Endometrial microvascular endothelial cells (primary cell): ENCODE data around the gene NTMT2. TPM values are rescaled to one million over a fixed set of nuclear protein-coding genes. Genes with fewer than 3 reads are reported as not detected.

Experiments
- in situ Hi-C: cut with HindIII; loops from 2 replicates; pipeline ENCODE4 v1.10.0; 2017; ENCODE audit warnings: low sequenced_read_pairs, low pct_unique_long_range_greater_than_20kb; ENCODE audit errors: inconsistent ontology term
- total RNA-seq: library from RNA; depleted of rRNA; stranded (reverse); fragments of >200 nt; gene quantifications from one replicate; pipeline ENCODE4 v1.2.3, GENCODE V29; 2015; ENCODE audit errors: inconsistent ontology term

Gene NTMT2
- total RNA-seq, 1 donor from 2014 or later: not detected

- in situ Hi-C loops: no loop called here
These were observed 54.4 kb downstream of the NTMT2 start for GRCh38 chr1:170200161-170200560.

- in situ Hi-C loops: no loop called here
These were observed 55.0 kb downstream of the NTMT2 start for GRCh38 chr1:170200621-170201397.

- in situ Hi-C loops: no loop called here
These were observed 57.9 kb downstream of the NTMT2 start for GRCh38 chr1:170203693-170204092.

- in situ Hi-C loops: no loop called here
These were observed 58.4 kb downstream of the NTMT2 start for GRCh38 chr1:170204121-170204520.

GRCh38 chr1:170205301-170205700 is 59.5 kb downstream of the NTMT2 start:
- in situ Hi-C loops: no loop called here

GRCh38 chr1:170209125-170209524 is 63.4 kb downstream of the NTMT2 start:
- in situ Hi-C loops: no loop called here

GRCh38 chr1:170210142-170210541 is 64.4 kb downstream of the NTMT2 start:
- in situ Hi-C loops: no loop called here

GRCh38 chr1:170213596-170213995 is 67.8 kb downstream of the NTMT2 start:
- in situ Hi-C loops: no loop called here

- in situ Hi-C loops: no loop called here
These were observed 68.6 kb downstream of the NTMT2 start for GRCh38 chr1:170214117-170215032.

GRCh38 chr1:170215072-170215885 is 69.5 kb downstream of the NTMT2 start:
- in situ Hi-C loops: no loop called here

- in situ Hi-C loops: no loop called here
These were observed 71.9 kb downstream of the NTMT2 start for GRCh38 chr1:170217517-170218256.

- in situ Hi-C loops: no loop called here
These were observed 72.5 kb downstream of the NTMT2 start for GRCh38 chr1:170218257-170218650.

Other genes starting within 250 kb of the NTMT2 start
- gene KIFAP3, start 71.3 kb upstream of the NTMT2 start, total RNA-seq: 17.3 TPM